B cell (primary cell): ENCODE data around the gene NPEPPS. TPM values are rescaled to one million over a fixed set of nuclear protein-coding genes. Genes with fewer than 3 reads are reported as not detected.

ENCODE experiments used
- ATAC-seq: fragments of 200-7000 bp; cut with Tn5 transposase; one replicate; pipeline ENCODE4 v1.10.0; 2021; ENCODE audit warnings: low read depth, mild to moderate bottlenecking, moderate number of reproducible peaks, moderate library complexity
- CTCF ChIA-PET: fragments of 350-600 bp; sonication (Branson Sonifier 250); formaldehyde crosslinking; loops from one replicate; lab custom pipeline; 2021; ENCODE audit warnings: antibody characterized with exemption, inconsistent platforms; lab: Charles Lee
- POLR2A ChIA-PET: fragments of 350-600 bp; sonication (Branson Sonifier 250); formaldehyde crosslinking; loops from one replicate; lab custom pipeline; 2021; ENCODE audit warnings: antibody characterized with exemption; lab: Charles Lee
- DNase-seq: peaks from one replicate; pipeline ENCODE4 v3.0.0; 2013
- H2AFZ ChIP-seq: 2 replicates; pipeline ENCODE4 v1.6.1; 2012; ENCODE audit warnings: mild to moderate bottlenecking, low read depth, low read length; ENCODE audit not compliant: insufficient read depth, poor library complexity, severe bottlenecking
- H3K27ac ChIP-seq, 2 donors: 1 replicate in 1 of 2; 2 replicates in 1 of 2; pipeline ENCODE4 v1.5.1; 2012 to 2013; ENCODE audit warnings: low read length in 2 of 2, mild to moderate bottlenecking in 2 of 2, moderate library complexity in 1 of 2
- H3K27me3 ChIP-seq, 4 experiments: fragments of 200-600 bp in 1 of 4; sonication (generic) in 1 of 4; replicated peaks in 1 of 4; 1 replicate in 2 of 4; 2 replicates in 2 of 4; pipeline versions ENCODE4 v1.6.1 to v1.7.0; 2013 to 2016; ENCODE audit warnings: low read length in 3 of 4, mild to moderate bottlenecking in 2 of 4, mixed read lengths in 1 of 4, moderate library complexity in 1 of 4; ENCODE audit not compliant: insufficient read depth in 4 of 4, control insufficient read depth in 3 of 4; ENCODE audit errors: control extremely low read depth in 1 of 4
- H3K36me3 ChIP-seq, 2 experiments: replicated peaks in 1 of 2; 1 replicate in 1 of 2; 2 replicates in 1 of 2; pipeline versions ENCODE4 v1.6.1 to v1.7.1; 2013; ENCODE audit warnings: low read length in 1 of 2; ENCODE audit not compliant: insufficient read depth in 2 of 2, control insufficient read depth in 1 of 2; ENCODE audit errors: control extremely low read depth in 1 of 2, extremely low read depth in 1 of 2
- H3K4me1 ChIP-seq, 2 donors: fragments of 200-600 bp in 1 of 2; sonication (generic) in 1 of 2; 1 replicate in 1 of 2; 2 replicates in 1 of 2; pipeline versions ENCODE4 v1.5.1 to v1.6.1; 2013 to 2017; ENCODE audit warnings: low read length in 2 of 2; ENCODE audit not compliant: control insufficient read depth in 2 of 2, insufficient read depth in 2 of 2
- H3K4me2 ChIP-seq: replicated peaks from 2 replicates; pipeline ENCODE3; 2012; ENCODE audit warnings: mild to moderate bottlenecking, low read depth, low read length; ENCODE audit not compliant: poor library complexity, severe bottlenecking
- H3K4me3 ChIP-seq, 5 experiments: fragments of 200-600 bp in 1 of 5; sonication (generic) in 1 of 5; 1 replicate in 3 of 5; 2 replicates in 2 of 5; pipeline versions ENCODE4 v1.5.1 to v1.7.0; 2011 to 2016; ENCODE audit warnings: low read length in 4 of 5, mild to moderate bottlenecking in 4 of 5, low read depth in 2 of 5, control low read depth in 1 of 5, moderate library complexity in 1 of 5; ENCODE audit not compliant: insufficient read depth in 1 of 5; ENCODE audit errors: control extremely low read depth in 1 of 5, extremely low read depth in 1 of 5
- H3K79me2 ChIP-seq: fragments of 200-600 bp; sonication (generic); one replicate; pipeline ENCODE4 v1.6.0; 2016; ENCODE audit warnings: low read length; ENCODE audit not compliant: control insufficient read depth, insufficient read depth
- H3K9ac ChIP-seq: fragments of 200-600 bp; sonication (generic); 2 replicates; pipeline ENCODE4 v1.6.1; 2017; ENCODE audit warnings: mild to moderate bottlenecking, low read length, moderate library complexity
- H3K9me3 ChIP-seq, 3 donors: one replicate each; pipeline versions ENCODE4 v1.6.1 to v1.7.1; 2013; ENCODE audit warnings: low read length in 2 of 3; ENCODE audit not compliant: control insufficient read depth in 2 of 3, insufficient read depth in 1 of 3; ENCODE audit errors: control extremely low read depth in 1 of 3
- H4K20me1 ChIP-seq: 2 replicates; pipeline ENCODE4 v1.6.0; 2012; ENCODE audit warnings: mild to moderate bottlenecking, low read length; ENCODE audit not compliant: insufficient read depth, control insufficient read depth, poor library complexity, severe bottlenecking
- H3K27ac Mint-ChIP-seq: one replicate; pipeline ENCODE4 v1.8.0; 2021; ENCODE audit warnings: mixed read lengths
- H3K27me3 Mint-ChIP-seq: one replicate; pipeline ENCODE4 v1.8.0; 2021; ENCODE audit warnings: mixed read lengths
- H3K4me1 Mint-ChIP-seq: one replicate; pipeline ENCODE4 v1.8.0; 2021; ENCODE audit warnings: mixed read lengths
- H3K4me3 Mint-ChIP-seq: one replicate; pipeline ENCODE4 v1.8.0; 2021; ENCODE audit warnings: mixed read lengths
- H3K9me3 Mint-ChIP-seq: one replicate; pipeline ENCODE4 v1.8.0; 2022; ENCODE audit warnings: mixed read lengths; ENCODE audit not compliant: insufficient read depth
- EZH2 ChIP-seq: IDR thresholded peaks from 2 replicates; pipeline ENCODE4 v1.6.1; 2012; ENCODE audit warnings: borderline replicate concordance, low read depth, mild to moderate bottlenecking, moderate library complexity, low read length; ENCODE audit not compliant: insufficient read depth, poor library complexity, severe bottlenecking
- WGBS: methylation state at CpG from one replicate; pipeline ENCODE4 v1.1.5; 2013; ENCODE audit warnings: missing lambda C conversion rate; ENCODE audit not compliant: insufficient coverage; 5-methylcytosine and 5-hydroxymethylcytosine counted together
- intact Hi-C: fragments of 100-400 bp; cut with micrococcal nuclease; formaldehyde crosslinking; loops from one replicate; pipeline ENCODE4 v1.10.0; 2022
- polyA plus RNA-seq: library from polyadenylated mRNA; depleted of rRNA; stranded (reverse); fragments of >200 nt; gene quantifications from 2 replicates; pipeline ENCODE4 v1.2.3, GENCODE V29; 2012
- total RNA-seq, 2 donors: library from RNA; stranded (reverse); fragments of 120-200 nt in 1 of 2; gene quantifications; 1 replicate in 1 of 2; 2 replicates in 1 of 2; pipeline versions ENCODE4 v1.2.3 to v1.2.4, GENCODE V29; 2013 to 2022
- TF ChIP-seq, protein P1 (sequence below): fragments of 200-600 bp; IDR thresholded peaks from one replicate; pipeline ENCODE4 v1.8.0; 2022; ENCODE audit warnings: antibody characterized with exemption, mild to moderate bottlenecking

NPEPPS gene
- total and polyA plus RNA-seq, 2 donors (not counting 1 experiment from before 2014, with no cell fraction given), result 47.8 to 160 TPM

DNA sequence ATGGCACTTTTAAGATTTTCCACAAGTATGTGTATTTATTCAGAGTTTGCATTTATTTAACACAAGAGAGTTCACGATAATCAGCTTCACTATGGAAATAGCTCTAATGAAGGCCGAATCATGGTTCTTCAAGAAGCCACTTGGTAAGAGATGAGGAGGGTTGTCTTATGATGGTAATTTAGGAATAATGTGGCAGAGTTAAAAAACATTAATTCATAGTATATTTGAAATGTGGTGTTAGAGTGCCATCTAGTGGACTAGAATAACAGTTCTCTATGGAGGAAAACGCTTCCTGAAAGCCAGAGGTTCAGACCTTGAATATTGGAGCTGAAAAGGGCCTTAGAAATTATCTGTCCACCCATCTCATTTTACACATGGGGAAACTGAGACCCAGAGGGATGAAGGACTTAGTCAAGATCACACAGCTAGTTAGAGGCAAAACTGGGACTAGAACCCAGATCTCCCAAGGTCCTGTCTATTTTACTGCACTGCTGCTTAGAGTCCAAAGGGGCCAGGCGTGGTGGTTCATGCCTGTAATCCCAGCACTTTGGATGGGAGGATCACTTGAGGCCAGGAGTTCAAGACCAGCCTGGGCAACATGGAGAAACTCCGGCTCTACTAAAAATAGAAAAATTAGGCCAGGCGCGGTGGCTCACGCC, 85.0 kb downstream of the NPEPPS start:
- CTCF ChIA-PET, result interaction anchor here (0.6 to 3.9 kb wide), 39 partner anchors 10 to 676 kb away, joined by 3 to 31 read pairs (median 4); partner anchors contain the start of gene KPNB1

More for the DNA sequence above, 85.0 kb downstream of the NPEPPS start:
- peak; percentile 21 for ATAC-seq
- Histone ChIP-seq H3K79me2 (peaks cover 3% of the 10 kb centered on the region), H3K9ac (no peak overlapping the region), H2AFZ (no peak overlapping the region), H3K9me3 (no peaks in the 10 kb centered on the region), H3K4me3 (no peak overlapping the region), H3K27me3 (no peaks in the 10 kb centered on the region), H3K36me3 (peaks cover 16 to 50% of the 10 kb centered on the region in 2 experiments), H3K4me2 (no peak overlapping the region), H3K27ac (no peak overlapping the region), H3K4me1 (no peaks in the 10 kb centered on the region), H4K20me1 (no peaks in the 10 kb centered on the region)
- no peaks in the 10 kb centered on the region for H3K27me3 Mint-ChIP-seq
- no peak overlapping the region for H3K4me3 Mint-ChIP-seq
- H3K9me3 Mint-ChIP-seq, result no peaks in the 10 kb centered on the region
- intact Hi-C loops, result loop anchor here (1.0 to 5.0 kb wide), 3 partner anchors 114 to 386 kb away; no protein-coding TSS in a partner anchor
- POLR2A ChIA-PET, result interaction anchor here (0.6 kb wide), 1 partner anchor 480 kb away, joined by 4 read pairs; no protein-coding TSS in a partner anchor
- over 99% methylated on average over 5 of the region's 8 CpGs for WGBS
- H3K27ac Mint-ChIP-seq, result no peak overlapping the region
- DNase-seq, result peak; percentile 72
- no peak for TF ChIP-seq EZH2
- TF ChIP-seq, protein P1, sequence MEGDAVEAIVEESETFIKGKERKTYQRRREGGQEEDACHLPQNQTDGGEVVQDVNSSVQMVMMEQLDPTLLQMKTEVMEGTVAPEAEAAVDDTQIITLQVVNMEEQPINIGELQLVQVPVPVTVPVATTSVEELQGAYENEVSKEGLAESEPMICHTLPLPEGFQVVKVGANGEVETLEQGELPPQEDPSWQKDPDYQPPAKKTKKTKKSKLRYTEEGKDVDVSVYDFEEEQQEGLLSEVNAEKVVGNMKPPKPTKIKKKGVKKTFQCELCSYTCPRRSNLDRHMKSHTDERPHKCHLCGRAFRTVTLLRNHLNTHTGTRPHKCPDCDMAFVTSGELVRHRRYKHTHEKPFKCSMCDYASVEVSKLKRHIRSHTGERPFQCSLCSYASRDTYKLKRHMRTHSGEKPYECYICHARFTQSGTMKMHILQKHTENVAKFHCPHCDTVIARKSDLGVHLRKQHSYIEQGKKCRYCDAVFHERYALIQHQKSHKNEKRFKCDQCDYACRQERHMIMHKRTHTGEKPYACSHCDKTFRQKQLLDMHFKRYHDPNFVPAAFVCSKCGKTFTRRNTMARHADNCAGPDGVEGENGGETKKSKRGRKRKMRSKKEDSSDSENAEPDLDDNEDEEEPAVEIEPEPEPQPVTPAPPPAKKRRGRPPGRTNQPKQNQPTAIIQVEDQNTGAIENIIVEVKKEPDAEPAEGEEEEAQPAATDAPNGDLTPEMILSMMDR, result peak; percentile 90
- no peaks in the 10 kb centered on the region for H3K4me1 Mint-ChIP-seq
